Jurkat, Clone E6-1 (cell line): ENCODE measurements around the gene USP24. TPM values are rescaled to one million over a fixed set of nuclear protein-coding genes. Genes with fewer than 3 reads are reported as not detected.

ENCODE experiments used
- DNase-seq: peaks from one replicate; pipeline ENCODE4 v3.0.0-alpha.2; 2011; ENCODE audit warnings: low read depth, low spot score
- H3K4me3 ChIP-seq: 2 replicates; pipeline ENCODE4 v1.5.1; 2011; ENCODE audit warnings: mild to moderate bottlenecking, low read length, control low read depth, moderate library complexity
- polyA plus RNA-seq: library from polyadenylated mRNA; unstranded; fragments of >200 nt; gene quantifications from one replicate; pipeline ENCODE4 v1.2.1, GENCODE V29; 2012; ENCODE audit warnings: missing spikeins; ENCODE audit not compliant: insufficient read length, insufficient read depth

The USP24 gene, protein sequence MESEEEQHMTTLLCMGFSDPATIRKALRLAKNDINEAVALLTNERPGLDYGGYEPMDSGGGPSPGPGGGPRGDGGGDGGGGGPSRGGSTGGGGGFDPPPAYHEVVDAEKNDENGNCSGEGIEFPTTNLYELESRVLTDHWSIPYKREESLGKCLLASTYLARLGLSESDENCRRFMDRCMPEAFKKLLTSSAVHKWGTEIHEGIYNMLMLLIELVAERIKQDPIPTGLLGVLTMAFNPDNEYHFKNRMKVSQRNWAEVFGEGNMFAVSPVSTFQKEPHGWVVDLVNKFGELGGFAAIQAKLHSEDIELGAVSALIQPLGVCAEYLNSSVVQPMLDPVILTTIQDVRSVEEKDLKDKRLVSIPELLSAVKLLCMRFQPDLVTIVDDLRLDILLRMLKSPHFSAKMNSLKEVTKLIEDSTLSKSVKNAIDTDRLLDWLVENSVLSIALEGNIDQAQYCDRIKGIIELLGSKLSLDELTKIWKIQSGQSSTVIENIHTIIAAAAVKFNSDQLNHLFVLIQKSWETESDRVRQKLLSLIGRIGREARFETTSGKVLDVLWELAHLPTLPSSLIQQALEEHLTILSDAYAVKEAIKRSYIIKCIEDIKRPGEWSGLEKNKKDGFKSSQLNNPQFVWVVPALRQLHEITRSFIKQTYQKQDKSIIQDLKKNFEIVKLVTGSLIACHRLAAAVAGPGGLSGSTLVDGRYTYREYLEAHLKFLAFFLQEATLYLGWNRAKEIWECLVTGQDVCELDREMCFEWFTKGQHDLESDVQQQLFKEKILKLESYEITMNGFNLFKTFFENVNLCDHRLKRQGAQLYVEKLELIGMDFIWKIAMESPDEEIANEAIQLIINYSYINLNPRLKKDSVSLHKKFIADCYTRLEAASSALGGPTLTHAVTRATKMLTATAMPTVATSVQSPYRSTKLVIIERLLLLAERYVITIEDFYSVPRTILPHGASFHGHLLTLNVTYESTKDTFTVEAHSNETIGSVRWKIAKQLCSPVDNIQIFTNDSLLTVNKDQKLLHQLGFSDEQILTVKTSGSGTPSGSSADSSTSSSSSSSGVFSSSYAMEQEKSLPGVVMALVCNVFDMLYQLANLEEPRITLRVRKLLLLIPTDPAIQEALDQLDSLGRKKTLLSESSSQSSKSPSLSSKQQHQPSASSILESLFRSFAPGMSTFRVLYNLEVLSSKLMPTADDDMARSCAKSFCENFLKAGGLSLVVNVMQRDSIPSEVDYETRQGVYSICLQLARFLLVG (N-terminal part only)
- polyA plus RNA-seq: 26.5 TPM

DNA sequence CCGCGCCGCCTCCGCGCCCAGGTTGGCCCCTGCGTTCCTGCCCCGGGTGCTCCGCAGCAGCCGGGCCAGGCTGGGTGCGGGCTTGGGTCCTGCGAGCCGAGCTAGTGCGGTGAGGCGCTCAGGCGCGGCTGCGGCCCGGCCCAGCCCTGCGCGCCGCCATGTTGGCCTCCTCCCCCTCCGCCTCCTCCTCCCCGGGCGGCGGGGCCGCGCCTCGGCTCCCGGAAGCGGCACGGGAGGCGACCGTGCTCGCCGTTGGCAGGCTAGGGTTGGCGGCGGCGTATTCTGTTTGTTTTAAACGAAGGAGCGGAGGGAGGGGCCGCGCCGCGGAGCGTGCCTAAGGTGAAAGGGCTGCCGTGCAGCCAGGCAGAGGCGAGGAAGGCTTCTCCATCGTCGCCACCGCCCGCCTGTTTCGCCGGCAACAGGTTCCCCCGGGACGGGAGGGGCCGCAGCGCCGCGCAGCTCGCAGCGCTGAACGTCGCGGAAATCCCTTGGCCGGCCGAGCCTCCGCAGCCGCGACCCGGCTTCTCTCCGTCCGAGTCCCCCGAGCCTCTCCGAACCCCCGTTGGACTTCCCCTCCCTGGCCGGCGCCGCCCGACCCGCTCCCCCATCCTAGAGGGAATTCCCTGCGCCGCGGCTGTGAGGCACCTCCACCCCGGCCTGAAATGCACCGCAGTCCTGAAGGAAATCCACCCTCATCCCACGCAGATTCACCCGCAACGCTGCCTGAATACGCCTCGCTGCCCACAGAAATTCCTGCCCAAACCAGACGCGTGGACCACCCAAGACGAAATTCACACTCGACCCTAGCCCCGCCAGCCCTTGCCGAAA is at the start of gene USP24:
USP24 (minus strand) TSS at position 171 of the 828 bp plus-strand sequence. CDS start 251 bp downstream, outside the sequence.
- peak within 1 kb of the TSS; percentile 82 for H3K4me3 ChIP-seq
- DNase-seq: peak; percentile 76

DNA sequence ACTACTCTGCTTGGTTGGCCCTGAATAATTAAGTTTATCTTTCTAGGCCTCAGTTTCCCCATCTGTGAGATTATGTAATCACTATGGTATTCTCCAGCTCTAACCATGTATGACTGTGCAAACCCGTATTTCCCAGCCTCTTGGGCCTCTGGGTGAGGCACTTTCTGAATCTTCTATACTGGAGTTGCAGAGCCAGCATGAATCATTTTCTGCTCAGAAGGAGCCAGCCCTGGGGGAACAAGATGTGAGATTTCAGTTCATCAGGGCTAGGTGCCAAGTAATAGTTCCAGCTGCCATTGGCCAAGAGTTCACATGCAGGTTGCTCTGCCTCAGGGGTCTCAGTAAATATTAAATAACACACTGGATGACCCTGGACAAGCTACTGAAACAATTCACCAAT is 47.7 kb upstream of the USP24 start:
- no peak overlapping the region for H3K4me3 ChIP-seq
- no peak for DNase-seq

DNA sequence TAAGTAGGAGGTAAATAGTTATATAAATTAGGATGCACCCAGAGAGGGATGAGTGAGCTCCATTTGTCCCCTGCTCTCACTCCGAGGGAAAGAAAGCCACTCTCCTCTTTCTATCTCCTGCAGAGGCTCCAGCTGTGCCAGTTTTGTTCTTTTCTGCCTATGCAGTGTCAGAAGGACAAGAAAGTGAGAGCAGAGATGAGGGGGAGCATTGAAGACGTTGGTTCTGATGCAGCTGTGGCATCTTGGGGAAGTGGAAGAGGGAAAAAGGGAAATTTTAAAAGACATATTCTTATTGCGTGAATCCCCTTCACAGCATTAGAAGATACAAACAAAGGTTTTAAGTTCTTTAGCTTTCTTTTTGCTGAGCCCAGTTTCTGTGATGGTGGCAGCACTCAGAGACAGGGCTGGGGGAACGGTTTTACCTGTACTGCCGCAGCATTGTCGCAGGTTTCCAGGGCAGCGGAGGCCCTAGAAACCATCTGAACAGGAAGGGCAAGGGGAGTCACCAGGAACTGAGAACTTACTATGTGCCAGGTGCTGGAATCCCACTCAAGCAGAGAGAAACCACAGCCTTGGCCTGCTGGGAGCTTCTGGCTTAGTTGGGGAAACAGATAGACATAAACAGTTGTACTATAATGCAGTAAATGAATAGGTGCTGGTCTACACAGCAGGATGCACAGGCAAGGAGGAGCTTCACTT is 44.9 kb upstream of the USP24 start:
- peak; percentile 12 for DNase-seq
- no peak overlapping the region for H3K4me3 ChIP-seq

DNA sequence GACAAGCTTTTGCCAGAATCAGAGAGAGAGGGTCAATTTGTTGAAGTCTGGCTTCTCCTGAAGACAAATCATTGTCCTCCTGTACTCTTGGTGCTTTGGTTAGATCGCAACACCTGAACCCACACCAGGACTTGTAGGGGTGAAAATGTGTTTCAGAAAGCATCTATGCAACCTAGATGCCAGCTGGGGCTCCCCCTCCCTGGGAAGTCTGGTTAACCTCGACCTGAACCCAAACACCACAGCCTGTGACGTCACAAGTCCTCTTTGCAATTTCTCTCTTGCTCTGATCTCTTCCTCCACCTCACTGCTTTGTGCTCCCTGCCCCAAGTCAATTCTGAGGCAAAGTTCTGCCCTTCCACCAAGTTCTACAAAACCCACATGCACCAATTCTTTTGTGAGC is 42.8 kb upstream of the USP24 start:
- no peak overlapping the region for H3K4me3 ChIP-seq
- peak; percentile 79 for DNase-seq

DNA sequence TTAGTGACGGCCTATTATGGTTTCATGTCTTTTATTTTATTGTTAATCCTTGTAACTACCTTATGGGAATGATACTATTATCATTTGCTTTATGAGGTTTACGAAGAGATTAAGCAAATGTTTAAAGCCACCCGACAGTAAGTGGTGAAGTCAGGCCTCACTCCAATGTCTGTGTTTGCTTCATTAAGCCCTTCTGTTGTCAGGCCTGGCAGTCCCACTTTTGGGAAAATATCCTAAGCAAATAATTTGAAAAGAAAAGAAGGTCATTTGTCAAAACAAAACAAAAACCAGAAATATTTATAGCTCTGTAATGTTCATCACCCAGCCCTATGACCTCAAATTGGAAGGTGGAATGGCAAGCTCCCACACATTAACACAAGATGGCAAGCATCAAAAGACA is 40.7 kb upstream of the USP24 start:
- H3K4me3 ChIP-seq: no peak overlapping the region
- DNase-seq: no peak

DNA sequence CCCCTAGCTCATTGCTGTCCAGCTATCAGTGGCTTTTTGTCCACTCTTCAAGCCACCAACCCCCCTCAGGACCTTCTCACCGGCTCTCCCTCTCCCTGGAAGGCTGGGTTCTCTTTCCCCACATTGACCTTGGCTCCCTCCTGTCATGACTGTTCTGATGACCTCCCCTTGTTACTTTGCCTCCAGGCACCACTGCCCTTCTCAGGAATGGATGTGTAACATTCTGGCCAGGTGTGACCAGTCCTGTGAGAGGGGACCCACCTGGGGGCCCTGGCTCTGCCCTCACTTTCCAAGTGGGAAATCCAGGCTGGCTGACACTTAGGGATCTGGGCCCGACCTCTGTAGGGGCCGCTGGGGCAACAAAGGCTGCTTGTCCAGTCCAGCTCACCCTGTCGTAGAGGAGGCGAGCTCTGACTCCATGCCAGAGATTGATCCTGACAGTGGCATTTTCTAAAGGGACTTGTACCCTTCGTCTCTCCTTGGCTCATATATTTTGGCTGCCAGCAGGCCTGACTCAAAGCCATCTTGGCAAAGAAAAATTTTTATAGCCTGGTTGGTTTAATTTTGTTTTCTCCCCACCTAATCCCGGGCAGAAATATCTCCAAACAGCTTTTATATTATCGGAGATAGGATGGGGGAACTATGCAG is 37.9 kb upstream of the USP24 start:
- H3K4me3 ChIP-seq: no peak overlapping the region
- no peak for DNase-seq

DNA sequence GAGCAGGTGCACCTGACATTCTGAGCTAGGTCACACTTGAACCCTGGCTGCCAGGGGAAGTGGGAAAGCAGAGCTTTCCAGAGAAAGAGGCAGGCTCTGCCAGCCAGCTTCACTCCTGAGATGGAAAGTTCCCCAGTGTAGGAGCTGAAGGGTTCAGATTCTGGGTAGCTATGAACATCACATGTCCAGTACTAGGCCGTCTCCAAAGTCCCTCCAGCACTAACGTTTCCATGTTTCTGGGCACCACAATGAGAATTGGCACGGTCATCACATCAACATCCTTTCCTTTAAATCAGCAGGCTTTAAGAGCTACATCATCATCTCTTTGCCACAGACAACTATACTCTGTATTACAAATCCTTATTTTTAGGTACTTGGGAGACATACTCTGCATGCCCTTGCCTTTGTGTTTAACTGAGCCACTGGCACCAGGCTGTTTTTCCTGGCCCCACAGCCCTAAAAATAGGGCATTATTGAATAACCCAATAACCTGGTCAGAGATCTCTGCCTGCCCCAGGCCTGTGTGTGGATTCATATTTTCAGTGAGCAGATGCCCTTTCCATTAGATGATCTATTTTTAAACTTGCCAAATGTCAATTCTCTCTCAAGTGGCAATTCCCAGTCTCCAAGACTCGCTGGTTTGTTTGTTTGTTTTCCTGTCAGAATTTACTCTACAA is 35.4 kb upstream of the USP24 start:
- H3K4me3 ChIP-seq: no peak overlapping the region
- DNase-seq: no peak

DNA sequence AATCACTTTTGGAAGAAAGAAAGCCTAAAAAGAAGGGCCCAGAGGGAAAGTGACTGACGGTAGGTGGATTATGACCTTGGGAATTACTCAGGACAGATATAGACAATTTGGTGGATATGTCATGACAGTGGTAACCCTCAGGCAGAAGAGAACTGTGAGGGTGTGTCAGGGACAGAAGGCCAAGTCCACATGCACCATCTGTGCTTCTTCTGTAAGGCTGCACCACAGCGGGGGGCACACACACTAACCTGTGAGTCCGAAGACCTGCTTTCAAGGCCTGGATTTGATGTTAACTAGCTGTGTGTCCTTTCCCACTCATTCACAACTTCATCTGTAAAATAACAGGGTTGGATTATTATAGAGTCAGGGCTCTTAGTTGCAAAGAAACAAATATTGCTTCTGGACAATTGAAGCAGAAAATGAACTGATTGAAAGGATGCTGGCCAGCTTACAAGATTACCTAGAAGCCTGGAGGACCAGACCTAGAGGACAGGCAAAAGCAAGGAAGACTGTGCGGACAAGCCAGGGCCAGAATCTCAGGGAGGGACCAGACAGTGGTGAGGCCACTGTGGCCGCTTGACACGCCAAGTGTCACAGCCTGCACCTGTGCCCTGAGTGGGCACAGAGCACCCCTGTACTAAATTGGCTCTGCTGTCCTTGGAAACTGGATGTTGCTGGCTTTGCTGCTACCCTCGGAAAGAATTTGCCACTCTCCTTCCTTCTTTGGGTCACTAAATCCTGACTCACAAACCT is 34.7 kb upstream of the USP24 start:
- no peak overlapping the region for H3K4me3 ChIP-seq
- DNase-seq: no peak

DNA sequence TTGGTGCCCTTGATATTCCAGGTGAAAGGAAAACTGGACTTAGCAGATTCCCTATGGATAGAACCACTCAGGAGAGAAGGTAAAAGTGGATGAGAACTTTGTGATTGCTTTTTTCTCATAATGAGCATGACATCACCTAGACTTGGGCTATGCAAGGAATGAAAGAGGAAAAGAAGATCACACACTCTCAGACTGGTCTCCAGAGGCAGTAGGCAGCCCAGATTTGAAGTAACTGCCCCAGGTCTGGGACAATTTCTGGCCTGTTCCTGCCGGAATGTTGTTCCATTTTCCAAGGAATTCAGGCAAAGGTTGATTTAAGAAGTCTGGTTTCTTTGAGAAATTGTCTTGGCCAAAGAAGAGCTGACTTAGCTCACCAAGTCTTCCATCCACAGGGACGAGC is 31.7 kb upstream of the USP24 start:
- H3K4me3 ChIP-seq: no peak overlapping the region
- DNase-seq: no peak

DNA sequence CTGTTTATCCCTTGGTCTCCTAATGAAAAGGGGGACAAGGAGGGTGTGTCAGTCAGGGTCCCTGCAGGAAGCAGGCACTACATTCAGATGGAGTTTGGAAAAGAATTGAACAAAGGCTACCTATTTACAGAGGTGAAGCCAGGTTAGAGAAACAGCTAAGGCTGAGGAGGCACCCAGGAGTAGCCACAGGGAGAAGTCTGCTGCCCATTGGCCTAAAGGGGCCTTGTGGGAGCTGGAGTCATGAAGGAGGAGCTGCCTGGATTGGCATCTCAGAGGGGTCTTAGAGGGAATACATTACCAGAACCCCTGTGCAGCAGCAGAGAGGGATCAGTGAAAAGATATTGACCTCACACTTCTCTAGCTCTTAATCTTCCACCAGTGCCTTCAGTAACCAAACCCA is 31.2 kb upstream of the USP24 start:
- DNase-seq: no peak
- H3K4me3 ChIP-seq: no peak overlapping the region

DNA sequence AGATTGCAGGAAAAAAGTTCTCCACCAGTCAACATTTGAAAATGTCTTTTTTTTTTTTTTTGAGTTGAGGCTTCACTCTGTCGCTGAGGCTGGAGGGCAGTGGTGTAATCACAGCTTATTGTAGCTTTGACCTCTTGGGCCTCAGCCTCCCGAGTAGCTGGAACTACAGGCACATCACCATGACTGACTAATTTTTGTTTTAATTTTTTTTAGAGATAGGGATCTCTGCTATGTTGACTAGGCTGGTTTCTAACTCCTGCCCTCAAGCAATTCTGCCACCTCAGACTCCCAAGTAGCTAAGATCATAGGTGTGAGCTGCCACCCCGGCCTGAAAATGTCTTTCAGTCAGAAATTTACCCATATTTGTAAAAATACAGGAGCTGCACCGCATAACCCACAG is 30.6 kb upstream of the USP24 start:
- DNase-seq: no peak
- no peak overlapping the region for H3K4me3 ChIP-seq

DNA sequence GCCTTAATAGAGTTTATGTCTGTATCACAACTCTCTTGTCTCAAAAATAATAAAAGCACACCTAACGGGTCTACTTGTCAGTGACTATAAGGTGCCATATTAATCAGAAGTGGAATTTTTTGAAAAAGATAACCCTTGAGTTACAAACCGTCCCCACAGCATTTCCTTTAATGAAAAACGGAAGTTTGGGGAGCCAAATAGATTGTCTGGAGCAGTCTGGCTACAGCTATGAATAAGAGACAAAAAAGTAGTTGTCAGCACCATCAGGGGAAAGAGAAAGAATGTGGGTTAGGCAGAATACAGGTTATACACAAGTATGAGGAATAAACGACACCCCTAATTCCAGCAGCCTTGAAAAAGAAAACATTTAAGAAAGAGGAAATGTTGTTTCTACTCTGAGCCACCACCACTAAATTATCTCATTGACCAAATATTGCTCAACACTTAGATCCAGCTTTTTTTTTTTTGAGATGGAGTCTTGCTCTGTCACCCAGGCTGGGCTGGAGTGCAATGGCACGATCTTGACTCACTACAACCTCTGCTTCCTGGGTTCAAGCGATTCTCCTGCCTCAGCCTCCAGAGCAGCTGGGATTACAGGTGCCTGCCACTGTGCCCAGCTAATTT is 29.4 kb upstream of the USP24 start:
- no peak overlapping the region for H3K4me3 ChIP-seq
- DNase-seq: no peak

DNA sequence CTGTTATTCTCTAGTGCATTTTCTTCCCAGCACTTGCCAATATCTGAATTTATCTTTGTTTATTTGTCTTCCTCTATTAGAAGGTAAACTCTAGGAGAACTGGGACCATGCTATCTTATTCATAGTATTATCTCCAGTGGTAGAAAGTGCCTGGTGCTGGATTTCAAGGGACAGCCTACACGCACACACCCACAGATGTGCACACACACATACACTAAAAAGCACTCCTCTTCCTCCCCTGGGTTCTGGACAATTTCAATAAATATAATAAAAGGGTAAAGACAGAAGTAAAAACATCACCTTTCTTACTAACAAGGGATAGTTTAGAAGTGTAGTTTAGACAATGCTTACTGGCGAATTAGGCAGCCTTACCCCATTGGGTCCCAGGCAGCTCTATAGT is 28.5 kb upstream of the USP24 start:
- no peak for DNase-seq
- no peak overlapping the region for H3K4me3 ChIP-seq

DNA sequence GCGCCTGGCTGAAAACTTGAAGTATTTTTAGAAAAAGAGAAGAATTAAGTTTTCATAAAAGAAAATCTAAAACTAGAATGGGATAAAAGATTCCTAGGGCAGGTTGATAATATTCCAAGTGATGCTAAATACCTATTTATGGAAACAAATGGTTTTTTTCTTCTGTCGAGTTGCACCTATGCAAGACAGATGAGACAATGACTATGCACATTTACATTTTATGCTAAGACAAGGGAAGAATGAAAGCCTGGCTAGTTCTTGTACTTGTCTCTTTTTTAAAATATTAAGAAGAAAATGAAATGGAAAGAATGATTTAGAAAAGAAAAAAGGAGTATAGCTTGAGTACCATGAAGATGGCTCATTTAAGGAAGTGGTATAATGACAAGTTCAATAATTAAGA is 24.4 kb upstream of the USP24 start:
- H3K4me3 ChIP-seq: no peak overlapping the region
- no peak for DNase-seq

DNA sequence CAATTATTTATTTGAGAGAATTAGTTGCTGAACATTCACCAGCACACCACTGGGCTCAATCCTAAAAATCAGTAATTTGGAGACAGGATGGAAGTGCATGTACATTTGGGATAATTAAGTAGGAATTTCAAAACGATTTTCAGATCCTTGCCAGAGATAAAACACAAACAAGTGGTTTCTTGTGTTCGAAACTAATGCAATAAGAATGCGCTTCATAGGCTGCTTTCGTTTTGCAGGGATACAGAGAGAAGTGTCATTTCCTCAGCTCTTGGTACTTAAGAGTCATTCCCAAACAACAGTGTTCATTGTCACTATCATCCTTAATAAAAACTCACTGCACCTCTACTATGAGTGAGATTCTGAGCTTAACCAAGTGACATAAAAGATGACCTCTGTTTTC is 20.6 kb upstream of the USP24 start:
- no peak overlapping the region for H3K4me3 ChIP-seq
- DNase-seq: no peak

DNA sequence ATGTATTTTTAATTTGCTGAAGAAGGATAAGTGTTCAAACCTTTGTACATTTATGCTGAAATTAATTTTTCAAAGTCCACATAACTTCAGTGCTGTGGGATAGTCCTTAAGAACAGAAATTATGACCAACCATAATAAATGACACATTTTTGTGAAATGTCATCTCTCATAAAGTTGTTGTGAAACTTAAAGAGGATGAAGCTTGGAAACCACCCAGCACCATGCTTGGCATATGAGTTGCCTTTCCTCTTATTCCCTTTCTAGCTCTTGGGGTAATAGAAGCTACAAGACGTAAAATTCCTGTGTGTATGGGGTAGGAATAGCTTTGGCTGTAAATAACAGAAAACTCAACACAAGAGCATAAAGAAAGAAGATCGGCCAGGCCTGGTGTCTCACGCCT is 18.9 kb upstream of the USP24 start:
- DNase-seq: no peak
- H3K4me3 ChIP-seq: no peak overlapping the region
